Epithelial cell of proximal tubule (primary cell): ENCODE data around the gene ABHD15. TPM values are rescaled to one million over a fixed set of nuclear protein-coding genes. Genes with fewer than 3 reads are reported as not detected.

Experiments
- DNase-seq: peaks from one replicate; pipeline ENCODE4 v3.0.0-alpha.2; 2011; ENCODE audit warnings: low read depth
- H3K4me3 ChIP-seq: 2 replicates; pipeline ENCODE4 v1.5.1; 2011; ENCODE audit warnings: low read depth, mild to moderate bottlenecking, low read length
- total RNA-seq: library from RNA; depleted of rRNA; stranded (reverse); fragments of >200 nt; gene quantifications from 2 replicates; pipeline ENCODE4 v1.2.3, GENCODE V29; 2015
- TF ChIP-seq, protein P1 (sequence below): conservative IDR thresholded peaks from 2 replicates; pipeline ENCODE4 v1.5.1; 2012; ENCODE audit warnings: low read depth, mild to moderate bottlenecking, low read length

The ABHD15 gene
- total RNA-seq, 1 donor from 2014 or later, result 8.2 TPM

- H3K4me3 ChIP-seq, result peak within 1 kb of the TSS; percentile 66
- no peak for DNase-seq
- TF ChIP-seq, protein P1, sequence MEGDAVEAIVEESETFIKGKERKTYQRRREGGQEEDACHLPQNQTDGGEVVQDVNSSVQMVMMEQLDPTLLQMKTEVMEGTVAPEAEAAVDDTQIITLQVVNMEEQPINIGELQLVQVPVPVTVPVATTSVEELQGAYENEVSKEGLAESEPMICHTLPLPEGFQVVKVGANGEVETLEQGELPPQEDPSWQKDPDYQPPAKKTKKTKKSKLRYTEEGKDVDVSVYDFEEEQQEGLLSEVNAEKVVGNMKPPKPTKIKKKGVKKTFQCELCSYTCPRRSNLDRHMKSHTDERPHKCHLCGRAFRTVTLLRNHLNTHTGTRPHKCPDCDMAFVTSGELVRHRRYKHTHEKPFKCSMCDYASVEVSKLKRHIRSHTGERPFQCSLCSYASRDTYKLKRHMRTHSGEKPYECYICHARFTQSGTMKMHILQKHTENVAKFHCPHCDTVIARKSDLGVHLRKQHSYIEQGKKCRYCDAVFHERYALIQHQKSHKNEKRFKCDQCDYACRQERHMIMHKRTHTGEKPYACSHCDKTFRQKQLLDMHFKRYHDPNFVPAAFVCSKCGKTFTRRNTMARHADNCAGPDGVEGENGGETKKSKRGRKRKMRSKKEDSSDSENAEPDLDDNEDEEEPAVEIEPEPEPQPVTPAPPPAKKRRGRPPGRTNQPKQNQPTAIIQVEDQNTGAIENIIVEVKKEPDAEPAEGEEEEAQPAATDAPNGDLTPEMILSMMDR, result no peak
Measured at GRCh38 chr17:29589524-29590410, 22.9 kb upstream of the ABHD15 start, which contains the start of gene GIT1. Gene GIT1 (minus strand): TSS chr17:29589648. CDS start chr17:29589378, 270 bp downstream.

GRCh38 chr17:29588562-29589411 lies 21.9 kb upstream of the ABHD15 start:
- TF ChIP-seq, protein P1, result no peak
- H3K4me3 ChIP-seq, result peak overlapping the region; percentile 66
- no peak for DNase-seq

DNA sequence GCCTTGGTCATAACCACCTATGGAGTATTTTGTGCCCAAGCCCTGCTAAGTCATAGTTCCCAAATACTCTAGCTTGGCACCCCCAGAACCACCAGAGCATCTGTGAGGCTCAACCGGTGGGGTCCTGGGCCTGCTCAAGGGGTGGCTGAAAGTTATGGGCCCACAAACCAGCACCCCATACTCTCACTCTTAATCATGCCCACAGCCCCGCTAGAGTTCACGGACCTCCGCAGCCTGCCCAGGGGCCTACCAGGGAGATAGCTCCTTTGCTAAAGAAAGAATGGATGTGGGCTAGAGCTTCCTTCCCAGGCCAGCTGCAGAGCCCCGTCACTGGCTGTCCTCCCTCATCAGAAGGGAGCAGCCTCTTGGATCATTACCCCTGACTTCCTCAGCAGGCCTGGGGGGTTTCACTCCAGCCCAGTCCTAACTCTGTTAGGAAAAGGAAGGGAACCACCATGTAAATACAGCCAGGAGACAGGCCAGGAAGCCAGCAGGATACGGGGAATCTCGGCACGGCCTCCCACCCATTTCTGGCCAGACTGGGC lies 21.3 kb upstream of the ABHD15 start:
- TF ChIP-seq, protein P1, result no peak
- DNase-seq, result no peak
- peak overlapping the region; percentile 66 for H3K4me3 ChIP-seq

GRCh38 chr17:29587591-29587990 lies 20.8 kb upstream of the ABHD15 start:
- no peak for DNase-seq
- H3K4me3 ChIP-seq, result peak overlapping the region; percentile 66

GRCh38 chr17:29586676-29587469 lies 20.0 kb upstream of the ABHD15 start:
- DNase-seq, result no peak
- TF ChIP-seq, protein P1, result no peak
- H3K4me3 ChIP-seq, result no peak overlapping the region

More at GRCh38 chr17:29587591-29587990, 20.8 kb upstream of the ABHD15 start:
- TF ChIP-seq, protein P1, result no peak
